Right hindlimb (tissue), 1 donor: ENCODE results near the gene RNU1-4.
"Not testable (repeated sequence)": the region's sequence is repeated elsewhere in the genome, so short reads cannot be mapped to it uniquely, and the experiment has no call there.

Experiments used
- DNase-seq: peaks from one replicate; pipeline ENCODE4 v3.0.0-alpha.2; 2018

RNU1-4 gene

DNA sequence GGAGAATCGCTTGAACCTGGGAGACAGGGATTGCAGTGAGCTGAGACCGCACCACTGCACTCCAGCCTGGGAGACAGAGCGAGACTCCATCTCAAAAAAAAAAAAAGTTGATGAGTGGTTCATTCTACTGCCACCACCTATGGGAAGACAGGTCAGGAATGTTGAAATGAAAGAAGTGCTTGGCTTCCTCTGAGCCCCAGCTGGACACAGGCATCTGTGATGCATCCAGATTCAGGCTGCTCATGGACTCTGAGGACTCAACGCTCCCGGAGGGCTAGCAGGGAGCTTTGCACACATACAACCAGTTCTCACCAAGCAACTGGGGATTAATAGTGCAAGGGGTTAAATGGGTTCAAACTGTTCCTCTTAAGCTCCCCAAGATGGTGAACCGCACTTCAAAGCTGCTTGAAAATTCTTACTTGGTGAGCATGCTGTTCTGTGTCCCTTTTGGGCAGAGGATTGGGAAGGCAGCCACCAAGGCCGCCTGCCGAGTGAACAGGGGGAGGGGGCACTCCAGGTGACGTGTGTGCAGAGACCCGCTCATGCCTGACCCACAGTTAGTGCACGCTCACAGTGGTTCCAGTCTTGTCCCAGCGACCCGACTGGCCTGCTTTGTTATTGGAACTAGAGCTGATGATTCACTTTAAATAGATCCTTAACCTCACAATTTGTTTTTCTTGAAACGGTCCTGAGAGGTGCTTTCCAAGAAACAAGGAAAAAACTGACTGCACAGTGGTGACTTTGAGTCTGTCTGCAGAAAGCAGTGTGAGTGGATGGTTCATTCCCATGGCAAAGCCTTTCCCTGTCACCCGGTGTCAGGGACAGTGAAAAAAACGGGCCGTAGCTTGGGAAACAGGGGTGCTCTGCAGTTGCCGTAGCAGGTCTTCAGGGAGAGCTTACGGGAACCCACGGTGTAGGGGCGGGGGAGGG is 32.2 kb downstream of the RNU1-4 start:
- DNase-seq = peak; percentile 62

DNA sequence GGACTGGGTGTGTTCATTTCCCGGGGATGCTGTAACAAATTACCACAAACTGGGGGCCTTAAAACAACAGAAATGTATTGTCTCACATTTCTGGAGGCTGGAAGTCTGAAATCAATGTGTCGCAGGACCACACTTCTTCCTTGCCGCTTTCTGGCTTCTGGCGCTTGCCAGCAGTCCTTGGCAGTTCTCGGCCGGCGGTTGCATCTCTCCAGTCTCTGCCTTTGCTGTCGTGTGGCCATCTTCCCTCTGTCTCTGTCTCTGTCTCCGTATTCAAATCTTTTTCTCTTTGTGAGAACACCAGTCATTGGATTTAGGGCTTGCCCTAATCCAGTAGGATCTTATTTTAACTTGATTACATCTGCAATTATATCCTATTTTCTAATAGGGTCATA is 32.9 kb downstream of the RNU1-4 start:
- DNase-seq = not testable (repeated sequence)

DNA sequence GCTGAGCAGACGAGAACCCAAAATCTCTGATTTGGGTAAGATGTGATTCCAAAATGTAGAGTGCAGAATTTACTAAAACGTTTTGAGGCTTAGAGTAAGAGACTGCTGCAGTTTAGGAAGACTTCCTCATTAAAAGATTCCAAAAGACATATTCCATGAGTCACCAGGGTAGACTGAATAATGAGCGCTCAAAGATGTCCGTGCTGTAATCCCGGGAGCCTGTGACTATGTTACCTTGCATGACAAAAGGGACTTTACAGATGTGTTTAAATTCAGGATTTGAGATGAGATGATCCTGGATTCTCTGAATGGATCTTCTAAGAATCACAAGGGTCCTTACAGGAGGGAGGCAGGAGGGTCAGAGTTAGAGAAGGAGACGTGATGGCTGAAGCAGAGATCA is 33.4 kb downstream of the RNU1-4 start:
- DNase-seq = not testable (repeated sequence)

DNA sequence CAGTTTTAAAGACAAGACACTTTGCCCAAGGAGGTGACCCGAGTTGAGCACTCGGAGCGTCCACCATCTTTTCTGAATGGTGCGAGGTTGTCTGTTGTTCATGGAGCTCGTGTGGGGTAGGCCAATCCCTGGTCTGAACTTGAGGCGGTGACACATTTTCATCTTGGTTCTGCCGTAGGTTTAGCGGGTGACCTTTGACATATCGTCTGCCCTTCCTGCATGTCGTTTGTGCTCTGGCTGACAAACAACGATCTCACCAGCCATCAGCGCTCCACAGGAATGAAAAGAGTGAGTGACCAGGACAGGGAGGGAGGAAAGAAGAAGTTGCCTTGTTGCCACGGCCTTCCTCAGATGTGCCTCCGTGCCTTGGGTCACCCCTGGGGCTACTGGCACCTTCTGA is 34.5 kb downstream of the RNU1-4 start:
- not testable (repeated sequence) for DNase-seq

DNA sequence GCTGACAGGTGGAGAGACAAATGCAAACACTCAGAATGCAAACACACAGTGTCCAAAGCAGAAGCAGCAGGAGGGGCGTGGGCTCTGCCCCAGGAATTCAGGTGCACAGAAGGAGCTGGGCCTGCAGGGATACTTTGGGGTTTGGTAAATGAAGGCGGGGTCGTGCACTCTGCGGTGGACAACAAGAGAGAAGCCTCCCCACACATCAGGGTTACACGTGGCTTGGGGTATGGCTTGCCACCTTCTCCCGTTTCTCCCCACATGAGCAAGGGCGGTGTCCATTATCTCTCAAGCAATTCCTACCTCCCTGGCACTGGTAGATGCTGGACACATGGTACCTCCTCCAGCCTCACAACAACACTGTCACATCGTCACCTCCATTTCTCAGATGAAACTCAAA is 35.0 kb downstream of the RNU1-4 start:
- peak; percentile 4 for DNase-seq

DNA sequence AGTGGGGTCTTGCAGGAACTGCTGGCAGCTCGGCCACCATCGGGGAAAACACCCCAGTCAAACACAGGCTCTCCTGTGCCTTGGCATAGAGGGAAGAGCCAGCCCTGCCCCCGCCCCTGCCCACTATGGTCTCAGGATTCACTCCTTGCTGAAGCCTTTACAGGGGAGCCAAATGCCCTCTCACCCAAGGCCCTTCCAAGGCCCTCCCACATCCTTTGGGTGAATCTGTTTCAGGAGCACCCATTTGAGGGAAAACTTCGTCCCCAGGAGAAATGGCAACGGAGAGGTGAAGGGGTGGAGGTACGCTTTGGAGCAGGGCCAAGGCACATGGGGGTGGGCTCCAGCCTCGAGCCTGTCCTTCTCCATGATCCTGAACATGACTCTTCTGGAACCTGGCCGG is 35.9 kb downstream of the RNU1-4 start:
- DNase-seq = peak; percentile 5

DNA sequence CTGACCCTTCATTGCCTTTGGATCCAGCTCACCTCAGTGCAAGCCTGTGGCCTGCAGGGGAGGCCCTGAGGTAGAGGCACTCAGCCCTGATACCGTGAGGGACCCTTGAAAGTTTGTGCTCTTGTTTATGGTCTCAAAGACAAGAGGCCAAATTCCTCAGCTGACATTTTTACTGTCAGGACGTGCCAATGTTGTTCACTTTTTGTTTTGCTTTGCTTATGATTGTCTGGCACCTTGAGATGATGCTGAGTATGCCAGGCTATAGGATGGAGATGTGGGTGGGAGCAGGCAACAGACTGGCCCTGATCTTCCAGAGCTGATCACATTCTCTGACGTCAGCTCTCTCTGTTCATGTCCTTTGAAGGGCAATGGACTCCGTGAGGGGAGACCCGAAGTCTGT is 36.5 kb downstream of the RNU1-4 start:
- not testable (repeated sequence) for DNase-seq

DNA sequence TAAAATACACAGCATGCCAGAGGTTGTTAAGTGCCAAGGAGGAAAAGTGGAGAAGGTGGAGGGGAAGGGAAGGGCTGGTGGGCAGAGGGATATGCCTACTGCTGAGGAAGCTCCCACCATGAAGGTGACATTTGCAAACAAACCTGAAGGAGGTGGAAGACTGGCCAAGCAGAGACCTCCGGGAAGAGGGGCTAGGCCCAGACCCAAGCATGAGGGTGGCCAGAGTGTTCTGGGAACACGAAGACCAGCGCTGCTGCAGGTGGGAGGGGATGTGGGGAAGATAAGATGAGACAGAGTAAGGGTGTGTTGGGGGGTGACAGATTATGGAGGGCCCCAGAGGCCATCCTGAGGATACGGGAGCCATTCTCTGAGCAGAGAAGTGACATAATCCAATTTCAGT is 37.5 kb downstream of the RNU1-4 start:
- DNase-seq = peak; percentile 6

DNA sequence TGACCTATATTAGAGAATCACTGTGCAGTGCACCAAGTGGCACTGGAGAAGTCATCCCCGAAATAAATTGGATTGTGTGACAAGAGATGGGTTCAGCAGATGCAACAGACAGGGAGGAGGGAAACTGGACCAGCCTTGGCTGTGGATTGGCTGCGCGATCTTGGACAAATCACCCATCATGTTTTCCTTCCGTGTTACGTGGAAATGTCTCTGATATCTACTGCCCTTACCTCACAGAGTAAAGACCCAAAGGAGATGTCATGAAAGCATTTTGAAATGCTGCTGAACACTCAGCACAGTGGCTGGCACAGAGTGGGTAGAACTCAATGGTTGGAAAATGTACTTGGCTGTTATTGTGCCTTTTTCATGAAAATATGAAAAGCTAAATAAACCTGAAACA is 39.2 kb downstream of the RNU1-4 start:
- peak; percentile 7 for DNase-seq

DNA sequence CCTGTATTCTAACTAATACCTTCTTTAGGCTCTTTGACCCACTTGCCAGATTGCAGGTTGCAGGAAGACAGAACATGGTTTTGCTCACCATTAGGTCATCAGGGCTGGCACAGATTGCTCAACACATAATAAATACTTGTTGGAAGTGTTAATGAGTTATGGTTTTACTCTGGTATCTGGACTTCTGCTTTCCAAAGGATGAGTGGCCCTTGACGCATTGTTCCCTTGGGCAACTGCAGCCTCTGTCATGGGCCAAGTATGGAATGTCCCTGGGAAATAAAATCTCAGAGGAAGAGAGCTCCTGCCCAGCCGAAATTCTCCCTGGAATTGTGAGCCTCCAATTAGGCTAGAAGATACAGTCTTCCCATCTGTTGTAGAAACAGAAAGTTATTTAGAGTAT is 40.7 kb downstream of the RNU1-4 start:
- not testable (repeated sequence) for DNase-seq

DNA sequence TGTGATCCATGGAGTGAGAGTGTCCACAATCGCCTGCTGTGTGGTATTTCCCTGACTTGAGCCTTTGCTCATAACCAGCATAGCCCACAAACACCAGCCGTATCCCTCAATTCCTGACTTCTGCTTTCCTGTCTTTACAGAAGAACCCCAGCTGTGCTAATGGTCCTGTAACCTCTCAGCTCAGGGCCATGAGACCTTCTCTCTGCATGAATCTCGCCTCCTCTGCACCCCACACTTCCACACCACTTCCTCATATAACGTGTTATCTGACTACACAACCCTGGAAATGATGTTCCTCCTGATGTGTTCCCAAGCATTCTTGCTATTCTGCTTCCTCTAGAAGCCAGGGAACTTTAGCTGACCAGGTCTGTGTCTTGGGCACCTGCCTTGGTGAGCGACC is 41.3 kb downstream of the RNU1-4 start:
- not testable (repeated sequence) for DNase-seq

DNA sequence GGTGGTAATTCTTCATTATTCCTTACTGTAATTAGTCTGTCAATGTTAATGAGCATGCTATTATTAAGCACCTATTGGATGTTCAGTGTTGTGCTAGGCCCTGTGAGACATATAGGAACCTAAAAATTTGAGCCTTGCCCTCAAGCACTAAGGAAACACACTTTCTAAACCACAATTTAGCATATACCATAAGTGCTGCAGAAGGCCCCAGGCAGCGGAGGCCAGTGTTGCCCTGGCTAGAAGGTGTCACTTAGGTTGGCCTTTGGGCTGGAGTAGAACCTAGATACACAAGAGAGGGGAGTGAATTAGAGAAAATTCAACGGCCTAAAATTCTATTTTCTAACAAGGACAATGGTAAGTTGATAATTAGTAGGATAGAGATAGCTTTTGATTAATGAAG is 44.6 kb downstream of the RNU1-4 start:
- not testable (repeated sequence) for DNase-seq

DNA sequence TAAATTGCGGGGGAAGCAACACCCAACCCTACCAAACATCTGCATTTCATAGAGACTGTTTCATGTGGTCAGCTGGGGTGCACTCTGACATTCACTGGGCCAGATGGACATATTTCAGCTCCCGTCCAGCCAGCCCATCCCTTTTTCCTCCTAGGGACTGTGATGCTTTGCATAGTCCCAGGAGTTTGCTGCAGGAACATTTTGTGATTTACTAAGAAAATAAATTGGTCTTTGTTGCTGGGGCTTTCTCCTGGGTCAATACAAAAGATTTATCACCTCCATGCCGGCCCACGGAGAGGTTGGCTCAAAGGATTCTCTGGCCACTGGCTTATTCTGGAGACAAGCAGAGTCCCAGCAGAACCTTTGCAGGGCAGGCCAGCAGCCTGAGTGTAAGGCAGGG is 46.0 kb downstream of the RNU1-4 start:
- peak; percentile 36 for DNase-seq

DNA sequence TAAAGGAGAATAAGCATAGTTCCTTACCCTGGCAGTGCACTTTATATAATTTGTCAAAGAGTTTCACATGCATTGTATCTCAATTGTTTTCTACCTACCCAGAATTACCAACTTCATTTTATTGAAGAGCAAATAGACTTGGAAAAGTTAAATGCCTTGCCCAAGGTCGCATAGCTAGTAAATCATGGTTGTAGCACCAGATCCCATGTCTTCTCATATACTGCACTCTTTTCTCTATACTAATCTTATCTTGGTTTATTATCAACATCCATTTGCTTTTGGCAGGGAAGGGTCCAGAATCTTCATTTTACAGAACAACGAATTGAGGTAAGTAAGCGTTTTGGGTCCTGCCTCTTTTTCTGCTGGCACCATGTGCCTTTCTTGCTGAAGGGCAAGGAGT is 46.9 kb downstream of the RNU1-4 start:
- DNase-seq = not testable (repeated sequence)

DNA sequence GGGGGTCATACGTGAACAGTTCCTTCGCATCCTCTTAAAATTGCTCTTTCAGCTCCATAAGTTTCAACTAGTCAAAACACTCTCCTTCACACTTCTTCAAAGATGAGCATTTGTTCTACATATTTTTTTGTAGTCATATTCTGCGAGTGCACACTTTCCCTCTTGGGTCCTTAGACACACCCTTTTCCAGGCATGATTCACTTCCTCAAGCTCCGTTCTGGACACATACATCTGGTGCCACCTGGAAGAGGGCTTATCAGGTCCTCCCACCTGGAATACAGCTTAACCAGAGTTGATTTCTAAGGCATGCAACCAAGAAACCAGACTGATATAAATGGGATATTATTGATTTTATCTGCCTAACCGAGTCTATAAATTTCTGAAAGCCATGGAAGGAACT is 47.4 kb downstream of the RNU1-4 start:
- DNase-seq = not testable (repeated sequence)
